Measurements from ENCODE around the gene RASSF5. TPM values are rescaled to one million over a fixed set of nuclear protein-coding genes. Genes with fewer than 3 reads are reported as not detected.

RASSF5 gene
- total RNA-seq, 2 experiments from 2014 or later: 211 TPM

DNA sequence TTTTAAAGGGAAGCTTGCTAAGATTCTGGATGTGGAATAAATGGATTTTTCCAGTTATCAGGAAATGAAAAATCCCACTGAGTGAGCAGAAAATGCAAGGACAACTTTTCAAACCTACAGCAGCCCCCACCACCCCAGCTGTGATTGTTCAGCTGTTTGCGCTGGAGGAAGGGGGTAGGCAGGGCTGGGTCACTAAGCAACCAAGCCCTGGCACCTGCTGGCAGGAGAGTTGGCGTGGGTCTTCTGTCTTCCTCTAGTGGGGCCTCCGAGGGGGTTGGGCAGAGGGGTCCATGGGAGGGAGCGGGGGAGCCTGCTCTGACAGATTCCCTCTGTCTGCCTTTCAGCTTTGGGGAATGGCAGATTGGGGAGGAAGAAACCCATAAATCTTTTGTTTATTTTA lies 59.7 kb downstream of the RASSF5 start:
- peaks cover 80% of the 10 kb centered on the region for H3K36me3 Mint-ChIP-seq
- H3K27me3 Mint-ChIP-seq: no peaks in the 10 kb centered on the region
- peak overlapping the region; percentile 83 for H3K27ac Mint-ChIP-seq
- peak overlapping the region; percentile 79 for H3K4me3 Mint-ChIP-seq
- no peak for ATAC-seq (ENCODE audit: low read depth)
- DNase-seq: no peak
- no peaks in the 10 kb centered on the region for H3K9me3 Mint-ChIP-seq
- POLR2A ChIA-PET: interaction anchor here (2.2 to 24.5 kb wide), 4 partner anchors 7 to 25 kb away, joined by 6 to 584 read pairs (median 296); no protein-coding TSS in a partner anchor
- H3K4me1 Mint-ChIP-seq: peaks cover 95% of the 10 kb centered on the region

DNA sequence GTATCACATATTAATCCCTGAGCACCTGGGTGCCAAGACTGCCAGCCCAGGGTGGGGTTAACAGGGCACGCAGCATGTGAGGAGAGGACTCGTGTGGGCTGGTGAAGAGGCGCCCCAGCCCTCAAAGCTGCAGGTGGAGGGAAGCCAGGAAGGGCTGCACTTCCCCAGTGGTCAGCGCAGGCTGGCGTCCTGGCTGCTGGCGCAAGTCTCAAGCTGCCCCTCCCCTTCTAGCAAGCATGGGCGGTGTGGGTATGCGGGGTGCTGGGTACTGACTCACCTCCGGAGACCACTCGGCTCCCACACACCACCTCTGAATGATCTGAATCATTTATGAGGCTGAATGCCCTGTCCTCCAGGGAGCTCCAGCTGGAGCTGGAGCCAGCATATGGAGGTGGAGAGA lies 60.9 kb downstream of the RASSF5 start:
- POLR2A ChIA-PET: interaction anchor here (1.2 to 24.5 kb wide), 5 partner anchors 8 to 98 kb away, joined by 3 to 584 read pairs (median 6); partner anchors contain the start of gene IKBKE

DNA sequence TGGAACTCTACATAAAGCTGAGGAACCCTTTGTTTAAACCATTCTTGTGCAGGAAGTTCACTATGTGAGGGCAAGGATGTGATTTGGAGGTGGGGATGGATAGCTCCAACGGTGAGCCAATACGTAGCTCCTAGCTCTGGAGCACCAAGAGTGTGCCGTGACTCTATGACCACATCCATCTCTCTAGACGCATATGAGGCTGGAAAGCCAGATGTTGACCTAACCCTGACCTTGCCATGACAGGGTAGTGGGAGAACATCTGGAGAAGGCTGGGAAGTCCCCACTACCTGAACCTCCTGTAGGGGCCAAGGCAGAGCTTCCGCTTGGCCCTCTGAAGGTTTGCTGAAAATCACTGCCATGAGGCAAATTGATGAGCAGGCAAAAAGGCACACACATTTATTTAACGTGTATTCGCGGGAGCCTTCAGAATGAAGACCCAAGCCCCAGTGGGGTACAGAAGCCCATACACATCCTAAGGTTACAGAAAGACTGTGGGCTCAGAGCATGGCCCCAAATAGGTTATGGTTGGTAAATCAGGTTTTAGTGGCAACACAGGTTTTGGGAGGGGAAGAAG lies 61.5 kb downstream of the RASSF5 start:
- Mint-ChIP-seq H3K9me3 (no peaks in the 10 kb centered on the region), H3K36me3 (peaks cover 75% of the 10 kb centered on the region), H3K4me1 (peaks cover 94% of the 10 kb centered on the region), H3K4me3 (peak overlapping the region; percentile 56), H3K27me3 (no peaks in the 10 kb centered on the region), H3K27ac (peak overlapping the region; percentile 68)
- ATAC-seq (ENCODE audit: low read depth): peak; percentile 30
- POLR2A ChIA-PET: interaction anchor here (1.2 to 24.5 kb wide), 5 partner anchors 8 to 99 kb away, joined by 3 to 584 read pairs (median 6); partner anchors contain the start of gene IKBKE
- DNase-seq: no peak

More for the DNA sequence above, 60.9 kb downstream of the RASSF5 start:
- Mint-ChIP-seq H3K36me3 (peaks cover 76% of the 10 kb centered on the region), H3K4me1 (peaks cover 94% of the 10 kb centered on the region), H3K27me3 (no peaks in the 10 kb centered on the region), H3K9me3 (no peaks in the 10 kb centered on the region), H3K27ac (peak overlapping the region; percentile 83), H3K4me3 (peak overlapping the region; percentile 79)
- DNase-seq (no peak), ATAC-seq (ENCODE audit: low read depth) (peak; percentile 20)

DNA sequence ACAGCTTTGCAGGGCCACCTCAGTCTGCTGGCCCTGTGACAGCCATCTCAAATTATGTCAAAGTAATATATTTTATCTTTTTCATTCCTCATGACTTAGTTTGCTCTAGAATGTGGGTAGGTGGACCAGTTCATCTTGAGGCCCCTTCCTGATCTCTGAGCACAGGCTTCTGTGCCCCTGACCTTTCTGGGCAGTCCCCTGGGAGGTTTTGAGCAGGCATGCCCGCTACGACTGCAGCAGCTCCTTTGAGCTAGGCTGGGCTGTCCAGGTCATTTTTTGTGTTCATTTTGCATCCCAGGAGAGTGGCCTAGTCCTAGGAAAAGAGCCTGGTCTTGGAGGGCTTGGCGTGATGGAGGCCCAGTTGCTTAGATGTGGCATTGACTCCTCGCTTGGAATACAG lies 62.2 kb downstream of the RASSF5 start:
- no peaks in the 10 kb centered on the region for H3K27me3 Mint-ChIP-seq
- H3K9me3 Mint-ChIP-seq: no peaks in the 10 kb centered on the region
- peaks cover 73% of the 10 kb centered on the region for H3K36me3 Mint-ChIP-seq
- POLR2A ChIA-PET: interaction anchor here (0.7 to 24.5 kb wide), 3 partner anchors 8 to 259 kb away, joined by 5 to 584 read pairs (median 584); no protein-coding TSS in a partner anchor
- peak overlapping the region; percentile 75 for H3K27ac Mint-ChIP-seq
- peaks cover 94% of the 10 kb centered on the region for H3K4me1 Mint-ChIP-seq
- DNase-seq (no peak), ATAC-seq (ENCODE audit: low read depth) (no peak)
- peak overlapping the region; percentile 56 for H3K4me3 Mint-ChIP-seq

DNA sequence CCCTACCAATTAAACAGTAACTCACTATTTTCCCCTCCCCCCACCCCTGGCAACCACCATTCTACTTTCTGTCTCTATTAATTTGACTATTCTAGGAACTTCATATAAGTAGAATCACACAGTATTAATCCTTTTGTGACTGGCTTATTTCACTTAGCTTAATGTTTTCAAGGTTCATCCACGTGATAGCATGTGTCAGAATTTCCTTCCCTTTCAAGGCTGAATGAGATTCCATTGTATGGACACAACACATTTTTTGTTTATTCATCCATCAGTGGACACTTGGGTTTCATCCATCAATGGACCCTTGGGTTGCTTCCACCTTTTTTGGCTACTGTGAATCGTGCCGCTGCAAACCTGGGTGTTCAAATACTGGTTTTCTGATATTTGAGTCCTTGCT lies 63.2 kb downstream of the RASSF5 start:
- Mint-ChIP-seq H3K36me3 (peaks cover 63% of the 10 kb centered on the region), H3K27ac (peak overlapping the region; percentile 75), H3K27me3 (no peaks in the 10 kb centered on the region), H3K4me1 (peaks cover 93% of the 10 kb centered on the region), H3K9me3 (no peaks in the 10 kb centered on the region), H3K4me3 (peak overlapping the region; percentile 46)
- DNase-seq (no peak), ATAC-seq (ENCODE audit: low read depth) (no peak)
- POLR2A ChIA-PET: interaction anchor here (0.7 to 24.5 kb wide), 3 partner anchors 7 to 137 kb away, joined by 3 to 584 read pairs (median 584); no protein-coding TSS in a partner anchor

DNA sequence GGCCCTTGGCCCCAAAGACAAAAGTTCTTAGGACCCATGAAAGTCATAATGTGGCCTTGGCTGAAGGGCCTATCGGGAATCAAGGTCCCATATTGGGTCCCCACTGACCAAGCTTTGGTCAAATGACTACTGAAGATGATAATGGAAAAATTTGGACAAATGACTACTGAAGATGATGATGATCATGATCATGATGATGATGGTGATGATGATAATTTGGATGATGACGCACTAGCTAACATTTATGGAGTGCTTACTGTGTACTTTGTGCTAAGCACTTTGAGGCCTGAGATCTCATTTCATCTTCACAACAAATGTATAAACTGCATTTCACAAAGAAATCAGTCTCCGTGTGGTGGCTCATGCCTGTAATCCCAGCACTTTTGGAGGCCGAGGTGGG lies 65.5 kb downstream of the RASSF5 start:
- H3K27ac Mint-ChIP-seq: peak overlapping the region; percentile 59
- no peaks in the 10 kb centered on the region for H3K9me3 Mint-ChIP-seq
- peaks cover 89% of the 10 kb centered on the region for H3K4me1 Mint-ChIP-seq
- POLR2A ChIA-PET: interaction anchor here (24.5 kb wide), 1 partner anchor 12 kb away, joined by 584 read pairs; no protein-coding TSS in a partner anchor
- H3K27me3 Mint-ChIP-seq: no peaks in the 10 kb centered on the region
- H3K4me3 Mint-ChIP-seq: peak overlapping the region; percentile 14
- ATAC-seq (ENCODE audit: low read depth) (no peak), DNase-seq (no peak)
- H3K36me3 Mint-ChIP-seq: peaks cover 51% of the 10 kb centered on the region

DNA sequence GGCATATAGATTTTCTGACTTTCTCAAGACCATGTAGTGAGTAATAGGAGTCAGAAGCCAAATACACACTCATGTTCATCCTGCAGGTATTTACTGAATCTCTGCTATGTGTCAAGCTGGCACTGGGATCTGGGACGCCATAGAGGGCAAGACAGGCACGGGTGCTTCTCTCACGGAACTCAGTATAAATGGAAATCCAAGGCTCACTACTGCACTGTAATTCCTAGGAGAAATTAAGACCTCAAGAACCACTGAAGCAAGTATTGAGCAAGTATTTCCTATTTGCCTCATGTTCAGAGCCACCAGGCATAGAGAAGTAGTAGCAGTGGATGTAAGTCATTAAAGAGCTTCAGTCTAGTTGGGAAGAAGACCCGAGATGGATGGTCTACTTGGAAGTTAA lies 66.0 kb downstream of the RASSF5 start:
- POLR2A ChIA-PET: interaction anchor here (24.5 kb wide), 1 partner anchor 13 kb away, joined by 584 read pairs; no protein-coding TSS in a partner anchor
- ATAC-seq (ENCODE audit: low read depth) (no peak), DNase-seq (no peak)
- H3K27ac Mint-ChIP-seq: peak overlapping the region; percentile 77
- peak overlapping the region; percentile 36 for H3K4me3 Mint-ChIP-seq
- no peaks in the 10 kb centered on the region for H3K9me3 Mint-ChIP-seq
- H3K36me3 Mint-ChIP-seq: peaks cover 52% of the 10 kb centered on the region
- no peaks in the 10 kb centered on the region for H3K27me3 Mint-ChIP-seq
- peaks cover 89% of the 10 kb centered on the region for H3K4me1 Mint-ChIP-seq

DNA sequence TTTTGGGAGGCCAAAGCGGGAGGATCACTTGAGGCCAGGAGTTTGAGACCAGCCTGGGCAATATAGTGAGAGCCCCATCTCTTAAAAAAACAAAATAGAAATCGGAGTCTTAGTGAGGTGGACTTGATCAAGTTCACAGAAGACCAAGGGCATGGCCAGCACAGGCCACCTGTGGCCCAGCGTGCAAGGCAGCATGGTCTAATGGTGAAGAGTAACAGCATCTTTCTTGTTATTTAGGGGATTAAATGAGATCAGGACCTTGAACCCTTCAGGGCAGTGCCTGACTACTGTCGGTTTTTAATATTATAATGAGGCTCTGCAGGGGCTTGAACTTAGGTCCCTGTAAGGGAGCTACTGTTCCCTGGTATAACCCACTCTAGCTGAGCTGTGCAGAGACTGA lies 66.4 kb downstream of the RASSF5 start:
- POLR2A ChIA-PET: interaction anchor here (24.5 kb wide), 1 partner anchor 13 kb away, joined by 584 read pairs; no protein-coding TSS in a partner anchor
- peak overlapping the region; percentile 36 for H3K4me3 Mint-ChIP-seq

DNA sequence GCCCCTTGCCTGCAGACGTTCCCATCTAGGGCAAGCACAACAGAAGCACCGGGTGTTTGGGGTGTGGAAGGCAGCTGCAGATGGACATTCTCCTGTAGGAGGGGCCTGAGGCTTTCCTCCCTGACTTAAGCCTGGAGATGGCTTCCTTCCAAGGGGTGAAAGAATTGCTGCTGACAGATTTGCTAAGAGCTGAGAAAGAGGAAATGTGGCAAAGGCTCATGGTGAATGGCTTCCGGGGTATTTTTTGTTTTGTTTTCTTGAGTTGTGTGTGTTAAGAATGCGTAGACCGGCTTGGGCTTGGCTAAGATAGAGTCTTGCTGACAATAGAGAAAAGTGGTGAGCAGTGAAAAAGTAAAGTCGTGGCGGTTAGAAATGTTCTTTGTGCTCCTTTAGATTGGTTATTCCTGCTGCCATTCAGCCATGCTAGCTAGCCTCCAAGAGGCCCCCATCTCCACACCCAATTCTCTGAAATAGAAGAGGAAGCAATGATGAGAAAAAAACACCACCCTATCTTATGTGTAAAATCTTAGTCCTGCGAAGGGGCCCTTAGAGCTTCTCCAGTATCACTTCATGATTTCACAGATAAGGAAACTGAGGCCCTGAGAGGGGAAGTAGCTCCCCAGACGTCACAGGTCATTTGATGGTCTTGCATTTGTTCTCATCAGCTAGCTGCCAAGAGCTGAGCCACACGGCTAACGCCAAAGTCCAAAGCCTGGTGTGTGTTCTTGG lies 68.0 kb downstream of the RASSF5 start:
- Mint-ChIP-seq H3K4me1 (peaks cover 90% of the 10 kb centered on the region), H3K27me3 (no peaks in the 10 kb centered on the region), H3K9me3 (no peaks in the 10 kb centered on the region), H3K4me3 (peak overlapping the region; percentile 86), H3K27ac (peak overlapping the region; percentile 90), H3K36me3 (peaks cover 45% of the 10 kb centered on the region)
- ATAC-seq (ENCODE audit: low read depth) (peak; percentile 57), DNase-seq (no peak)
- POLR2A ChIA-PET: interaction anchor here (0.5 to 24.5 kb wide), 6 partner anchors 8 to 1347 kb away, joined by 3 to 584 read pairs (median 6); partner anchors contain the start of gene DYRK3

More for the DNA sequence above, 66.4 kb downstream of the RASSF5 start:
- no peak for ATAC-seq (ENCODE audit: low read depth)
- no peak for DNase-seq
- H3K27me3 Mint-ChIP-seq: no peaks in the 10 kb centered on the region
- peaks cover 50% of the 10 kb centered on the region for H3K36me3 Mint-ChIP-seq
- no peaks in the 10 kb centered on the region for H3K9me3 Mint-ChIP-seq
- peaks cover 89% of the 10 kb centered on the region for H3K4me1 Mint-ChIP-seq
- peak overlapping the region; percentile 90 for H3K27ac Mint-ChIP-seq

DNA sequence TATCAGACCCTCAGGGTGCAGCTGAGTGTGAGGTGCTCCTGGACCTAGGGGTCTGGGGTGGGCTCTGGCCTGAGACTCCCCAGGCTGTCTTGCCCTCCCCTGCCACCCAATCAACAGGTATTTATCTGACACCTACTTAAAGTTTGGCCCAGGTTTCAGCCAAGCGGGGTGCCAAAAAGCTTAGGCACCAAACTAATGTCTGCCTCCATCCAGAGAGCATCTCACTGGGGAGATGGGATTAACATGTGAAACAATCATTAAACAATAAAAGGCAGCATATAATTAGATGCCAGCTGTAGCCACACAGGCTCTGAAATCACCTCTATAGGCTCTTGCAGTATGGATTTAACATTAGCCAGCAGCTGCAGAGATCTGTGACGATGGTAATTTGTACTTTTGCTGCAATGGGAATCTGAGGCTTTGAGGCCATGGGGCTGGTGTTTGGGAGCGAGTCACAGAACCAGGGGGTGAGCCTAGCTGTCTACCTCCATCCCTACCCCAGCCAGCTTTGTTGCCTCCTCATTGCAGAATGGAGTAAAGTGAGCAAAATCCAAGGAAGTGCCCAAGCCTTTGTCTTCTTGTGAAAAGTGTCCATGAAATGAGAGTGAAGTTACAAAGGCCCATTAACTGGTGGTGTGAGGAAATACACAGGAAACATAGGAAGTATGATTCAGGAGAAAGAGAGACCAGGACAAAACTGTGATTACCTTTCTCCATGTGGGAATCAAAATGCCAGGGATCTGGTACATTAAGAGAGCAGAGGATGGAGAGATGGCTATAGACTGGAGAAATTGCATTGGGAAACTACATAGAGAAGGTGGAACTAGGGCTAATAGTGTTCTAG lies 68.8 kb downstream of the RASSF5 start:
- Mint-ChIP-seq H3K9me3 (no peaks in the 10 kb centered on the region), H3K36me3 (peaks cover 47% of the 10 kb centered on the region), H3K4me1 (peaks cover 93% of the 10 kb centered on the region), H3K27ac (peak overlapping the region; percentile 90), H3K4me3 (peak overlapping the region; percentile 86), H3K27me3 (no peaks in the 10 kb centered on the region)
- no peak for DNase-seq
- POLR2A ChIA-PET: interaction anchor here (0.5 to 24.5 kb wide), 6 partner anchors 7 to 1347 kb away, joined by 3 to 584 read pairs (median 6); partner anchors contain the start of gene DYRK3
- ATAC-seq (ENCODE audit: low read depth): no peak

DNA sequence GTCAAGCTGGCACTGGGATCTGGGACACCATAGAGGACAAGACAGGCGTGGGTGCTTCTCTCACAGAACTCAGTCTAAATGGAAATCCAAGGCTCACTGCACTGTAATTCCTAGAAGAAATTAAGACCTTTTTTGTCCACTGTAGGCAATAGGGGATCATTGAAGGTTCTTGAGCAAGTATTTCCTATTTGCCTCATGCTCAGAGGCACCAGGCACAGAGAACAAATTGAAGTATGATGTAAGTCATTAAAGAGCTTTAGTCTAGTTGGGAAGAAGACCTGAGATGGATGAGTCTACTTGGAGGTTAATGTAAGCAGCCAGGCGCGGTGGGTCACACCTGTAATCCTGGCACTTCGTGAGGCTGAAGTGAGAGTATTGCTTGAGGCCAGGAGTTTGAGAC lies 70.3 kb downstream of the RASSF5 start:
- Mint-ChIP-seq H3K9me3 (no peaks in the 10 kb centered on the region), H3K36me3 (peaks cover 44% of the 10 kb centered on the region), H3K4me3 (peak overlapping the region; percentile 86), H3K27ac (peak overlapping the region; percentile 90), H3K27me3 (no peaks in the 10 kb centered on the region), H3K4me1 (peaks cover 95% of the 10 kb centered on the region)
- POLR2A ChIA-PET: interaction anchor here (1.0 to 24.5 kb wide), 3 partner anchors 17 to 34 kb away, joined by 3 to 584 read pairs (median 5); partner anchors contain the start of gene EIF2D
- no peak for ATAC-seq (ENCODE audit: low read depth)
- no peak for DNase-seq

DNA sequence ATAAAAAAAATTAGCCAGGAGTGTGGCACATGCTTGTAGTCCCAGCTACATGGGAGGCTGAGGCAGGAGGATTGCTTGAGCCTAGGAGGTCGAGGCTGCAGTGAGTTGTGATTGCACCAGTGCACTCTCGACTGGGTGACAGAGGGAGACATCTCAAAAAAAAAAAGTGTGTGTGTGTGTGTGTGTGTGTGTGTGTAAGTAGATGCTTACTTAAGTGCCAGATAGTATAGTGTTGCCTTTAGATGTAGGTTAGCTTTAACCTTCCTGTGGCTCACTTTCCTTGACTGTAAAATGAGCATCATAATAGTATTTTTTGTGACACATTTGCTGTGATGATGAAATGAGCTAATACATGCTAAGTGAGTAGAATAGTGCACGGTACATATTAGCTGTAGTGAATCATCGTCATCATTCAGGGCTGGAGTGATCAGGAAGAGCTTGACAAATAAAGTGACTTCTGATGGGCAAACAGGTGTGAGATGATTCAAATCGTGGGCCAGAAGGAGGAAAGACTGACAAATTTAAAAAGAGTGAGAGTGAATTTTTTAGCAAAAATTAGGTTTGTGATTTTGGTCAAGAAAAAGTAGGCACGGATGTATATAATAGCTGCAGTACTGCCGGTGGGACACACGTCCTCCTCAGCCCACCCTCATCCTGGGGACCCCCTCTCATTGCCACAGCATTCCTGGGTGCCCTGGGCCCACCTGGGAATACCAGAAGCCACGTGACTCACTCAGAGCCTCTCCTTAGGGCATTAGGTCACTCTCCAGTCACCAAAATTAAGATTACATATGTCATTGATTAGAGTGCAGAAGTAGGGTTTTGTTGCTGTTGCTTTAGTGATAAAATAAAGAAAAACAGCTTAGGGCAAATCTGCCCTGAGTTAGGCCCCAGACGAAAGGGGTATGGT lies 71.0 kb downstream of the RASSF5 start:
- Mint-ChIP-seq H3K27ac (peak overlapping the region; percentile 90), H3K4me1 (peaks cover 95% of the 10 kb centered on the region), H3K36me3 (peaks cover 42% of the 10 kb centered on the region), H3K9me3 (no peaks in the 10 kb centered on the region), H3K27me3 (no peaks in the 10 kb centered on the region), H3K4me3 (peak overlapping the region; percentile 86)
- no peak for ATAC-seq (ENCODE audit: low read depth)
- no peak for DNase-seq
- POLR2A ChIA-PET: interaction anchor here (1.0 to 24.5 kb wide), 5 partner anchors 18 to 113 kb away, joined by 3 to 584 read pairs (median 3); partner anchors contain the start of genes EIF2D and RASSF5
